Right lobe of liver (tissue), 6 donors: ENCODE data around the gene WWC1. TPM values are rescaled to one million over a fixed set of nuclear protein-coding genes. Genes with fewer than 3 reads are reported as not detected.

ENCODE experiments used
- ATAC-seq, 4 donors: fragments of 200-7000 bp; cut with Tn5 transposase; one replicate each; pipeline ENCODE4 v1.9.1; 2020; ENCODE audit warnings: mild to moderate bottlenecking in 4 of 4, moderate library complexity in 4 of 4
- DNase-seq, 3 donors: peaks; one replicate each; pipeline ENCODE4 v3.0.0-alpha.2; 2020
- H3K27ac ChIP-seq, 3 donors: fragments of 200-600 bp; one replicate each; pipeline ENCODE4 v1.8.0; 2022
- H3K27me3 ChIP-seq, 2 donors: fragments of 200-600 bp; one replicate each; pipeline ENCODE4 v1.8.0; 2022
- H3K36me3 ChIP-seq, 4 donors: fragments of 200-600 bp; sonication (generic) in 1 of 4; one replicate each; pipeline versions ENCODE4 v1.5.1 to v1.8.0; 2017 to 2022; ENCODE audit warnings: control low read depth in 1 of 4
- H3K4me1 ChIP-seq, 4 donors: fragments of 200-600 bp; sonication (generic) in 1 of 4; one replicate each; pipeline versions ENCODE4 v1.5.1 to v1.8.0; 2017 to 2022; ENCODE audit warnings: control low read depth in 1 of 4
- H3K4me3 ChIP-seq, 3 donors: fragments of 200-600 bp; one replicate each; pipeline ENCODE4 v1.8.0; 2022
- H3K9me3 ChIP-seq, 4 donors: fragments of 200-600 bp; sonication (generic) in 1 of 4; one replicate each; pipeline versions ENCODE4 v1.5.1 to v1.8.0; 2017 to 2022; ENCODE audit warnings: control low read depth in 1 of 4
- POLR2A ChIP-seq: fragments of 450-650 bp; IDR thresholded peaks from one replicate; pipeline ENCODE4 v1.6.1; 2017; ENCODE audit warnings: antibody characterized with exemption, mild to moderate bottlenecking
- WGBS: methylation state at CpG from one replicate; pipeline ENCODE4 v1.1.6; 2018; ENCODE audit warnings: low coverage, low lambda C conversion rate; ENCODE audit not compliant: insufficient coverage; ENCODE audit errors: missing lambda C conversion rate; 5-methylcytosine and 5-hydroxymethylcytosine counted together
- intact Hi-C, 2 donors: fragments of 100-400 bp; cut with DNase I; formaldehyde crosslinking; loops; one replicate each; pipeline versions ENCODE4 v1.11.2 to v1.14.1; 2022
- total RNA-seq, 6 experiments: library from RNA; depleted of rRNA in 2 of 6; stranded (reverse); fragments of >200 nt in 2 of 6; fragmentation: NEBNext Ultra II Directional in 3 of 6; extraction: Animal tissue kit (Norgen Biotek cat#: 25700) in 3 of 6; gene quantifications; one replicate each; pipeline versions ENCODE4 v1.1.0 to v1.2.4, GENCODE V29; 2016 to 2023
- TF ChIP-seq, protein P1 (sequence below), 4 donors: fragments of 200-600 bp in 3 of 4; fragments of 450-650 bp in 1 of 4; IDR thresholded peaks; one replicate each; pipeline versions ENCODE4 v1.5.1 to v1.8.0; 2016 to 2022; ENCODE audit warnings: antibody characterized with exemption in 4 of 4, mild to moderate bottlenecking in 2 of 4
- donor health status: DM: no; HTN: yes; CAD: no.
- donor health status: DM: no; HTN: no; CAD: no.
- donor health status: DM: no; HTN: no; CAD: no.
- donor health status: DM: no; HTN: yes; CAD: no.
- donor health status: DM: no; HTN: yes; CAD: no.

The WWC1 gene
- total RNA-seq, 6 experiments from 2014 or later, result 9.6 to 74.4 (median 23.5) TPM

DNA sequence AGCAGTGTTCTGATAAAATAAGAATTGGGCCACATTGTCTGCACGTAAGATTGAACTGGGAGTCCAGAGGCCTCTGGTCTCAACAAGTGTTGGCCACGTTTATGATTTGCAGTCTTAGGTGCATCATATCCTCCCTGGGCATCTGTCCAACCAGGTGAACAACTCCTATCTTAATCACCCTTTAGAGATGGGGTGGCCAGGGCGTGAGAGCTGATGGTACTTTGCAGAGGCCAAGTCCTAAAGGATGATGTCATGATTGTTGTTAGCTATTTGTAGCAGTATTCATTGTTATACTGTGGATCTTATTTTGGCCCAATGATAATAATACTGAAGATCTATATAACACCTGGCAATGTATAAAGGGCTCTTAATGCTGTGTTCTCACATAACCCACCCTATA lies 121.6 kb downstream of the WWC1 start:
- WGBS, result 64% methylated on average over 2 of the region's 3 CpGs
- Histone ChIP-seq H3K27me3 (no peaks in the 10 kb centered on the region), H3K4me3 (no peak overlapping the region), H3K4me1 (no peaks in the 10 kb centered on the region), H3K27ac (no peak overlapping the region), H3K36me3 (peaks cover 0 to 14% (median 1%) of the 10 kb centered on the region in 4 donors), H3K9me3 (no peaks in the 10 kb centered on the region)
- no peak for DNase-seq
- ATAC-seq, result peak in 1 of 4 donors; percentile 14
- intact Hi-C loops, result no loop called here
- TF ChIP-seq, protein P1, sequence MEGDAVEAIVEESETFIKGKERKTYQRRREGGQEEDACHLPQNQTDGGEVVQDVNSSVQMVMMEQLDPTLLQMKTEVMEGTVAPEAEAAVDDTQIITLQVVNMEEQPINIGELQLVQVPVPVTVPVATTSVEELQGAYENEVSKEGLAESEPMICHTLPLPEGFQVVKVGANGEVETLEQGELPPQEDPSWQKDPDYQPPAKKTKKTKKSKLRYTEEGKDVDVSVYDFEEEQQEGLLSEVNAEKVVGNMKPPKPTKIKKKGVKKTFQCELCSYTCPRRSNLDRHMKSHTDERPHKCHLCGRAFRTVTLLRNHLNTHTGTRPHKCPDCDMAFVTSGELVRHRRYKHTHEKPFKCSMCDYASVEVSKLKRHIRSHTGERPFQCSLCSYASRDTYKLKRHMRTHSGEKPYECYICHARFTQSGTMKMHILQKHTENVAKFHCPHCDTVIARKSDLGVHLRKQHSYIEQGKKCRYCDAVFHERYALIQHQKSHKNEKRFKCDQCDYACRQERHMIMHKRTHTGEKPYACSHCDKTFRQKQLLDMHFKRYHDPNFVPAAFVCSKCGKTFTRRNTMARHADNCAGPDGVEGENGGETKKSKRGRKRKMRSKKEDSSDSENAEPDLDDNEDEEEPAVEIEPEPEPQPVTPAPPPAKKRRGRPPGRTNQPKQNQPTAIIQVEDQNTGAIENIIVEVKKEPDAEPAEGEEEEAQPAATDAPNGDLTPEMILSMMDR (IDR thresholded peaks at IDR 0.05), result no peak
- TF ChIP-seq POLR2A, result no peak

DNA sequence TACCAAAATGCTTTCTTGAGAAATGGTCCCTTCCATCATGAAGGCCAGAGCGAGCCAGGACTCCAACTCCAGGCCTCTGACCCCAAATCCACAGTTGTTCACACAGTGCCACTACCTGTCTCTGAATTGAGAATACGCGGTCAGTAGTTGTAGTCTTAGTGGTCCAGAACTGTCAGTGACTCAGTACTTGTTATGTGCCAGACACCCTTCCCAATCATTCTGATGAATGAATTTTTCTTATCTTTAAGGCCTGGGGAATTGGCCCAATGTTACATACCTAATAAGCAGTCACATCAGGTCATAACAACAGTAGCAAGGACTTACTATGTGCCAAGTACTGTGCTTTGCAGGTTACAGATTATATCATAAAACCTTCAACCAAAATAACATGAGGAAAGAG lies 122.2 kb downstream of the WWC1 start:
- no peaks in the 10 kb centered on the region for H3K27me3 ChIP-seq
- no peak overlapping the region for H3K27ac ChIP-seq
- no peaks in the 10 kb centered on the region for H3K9me3 ChIP-seq
- no peaks in the 10 kb centered on the region for H3K4me1 ChIP-seq
- DNase-seq (no peak), ATAC-seq (no peak)
- TF ChIP-seq, protein P1 (IDR thresholded peaks at IDR 0.05), result no peak
- TF ChIP-seq POLR2A, result no peak
- 83% methylated on average over 1 of the region's 3 CpGs for WGBS
- H3K36me3 ChIP-seq, result peaks cover 0 to 10% (median 1%) of the 10 kb centered on the region in 4 donors
- intact Hi-C loops, result no loop called here
- no peak overlapping the region for H3K4me3 ChIP-seq

DNA sequence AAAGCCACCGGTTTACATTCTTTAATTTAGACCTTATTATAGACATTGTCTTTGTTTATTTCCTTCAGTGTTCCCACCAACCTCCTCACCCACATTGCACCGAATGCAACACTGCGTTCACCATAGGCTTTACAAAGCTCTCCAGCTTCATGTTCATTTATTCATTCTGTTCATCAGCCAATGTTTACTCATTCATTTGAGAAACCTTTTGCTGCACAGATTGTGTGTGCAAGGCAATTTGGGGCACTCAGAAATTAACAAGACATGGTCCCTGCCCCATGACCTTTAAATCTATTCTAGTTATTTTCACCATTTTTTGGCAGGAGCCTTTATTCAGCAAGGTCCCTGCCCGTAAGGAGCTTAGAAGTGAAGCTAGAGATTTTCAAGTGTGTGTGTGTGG lies 124.0 kb downstream of the WWC1 start:
- Histone ChIP-seq H3K27me3 (no peaks in the 10 kb centered on the region), H3K4me1 (no peaks in the 10 kb centered on the region), H3K9me3 (no peaks in the 10 kb centered on the region), H3K36me3 (peaks cover 0 to 2% (median 0%) of the 10 kb centered on the region in 4 donors), H3K27ac (no peak overlapping the region), H3K4me3 (no peak overlapping the region)
- DNase-seq, result no peak
- ATAC-seq, result no peak
- intact Hi-C loops, result no loop called here
- 84% methylated on average over 4 of the region's 4 CpGs for WGBS
- TF ChIP-seq, protein P1 (IDR thresholded peaks at IDR 0.05), result no peak
- no peak for TF ChIP-seq POLR2A

DNA sequence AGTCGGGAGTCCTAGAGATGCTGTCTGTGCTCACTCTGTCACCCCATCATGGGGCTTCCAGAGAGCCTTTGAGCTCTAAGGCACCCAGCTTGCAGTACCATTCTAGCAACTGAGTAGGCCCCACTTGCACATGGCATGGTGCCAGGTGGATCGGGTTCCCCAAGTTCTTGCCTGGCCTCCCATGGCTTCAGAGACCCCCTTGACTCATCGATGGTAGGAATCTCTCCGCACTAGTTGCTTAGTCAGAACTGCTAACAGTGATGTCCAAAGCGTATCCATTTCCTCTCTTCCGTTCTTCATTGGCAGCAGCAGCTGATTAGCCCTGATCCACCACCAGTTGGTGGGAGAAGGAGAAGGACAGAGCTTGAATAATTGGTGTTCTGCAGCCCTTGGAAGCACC lies 124.5 kb downstream of the WWC1 start:
- no peak overlapping the region for H3K27ac ChIP-seq
- peaks cover 0 to 2% (median 0%) of the 10 kb centered on the region in 4 donors for H3K36me3 ChIP-seq
- no peak overlapping the region for H3K4me3 ChIP-seq
- no peak for ATAC-seq
- no peaks in the 10 kb centered on the region for H3K9me3 ChIP-seq
- no peaks in the 10 kb centered on the region for H3K27me3 ChIP-seq
- DNase-seq, result no peak
- intact Hi-C loops, result no loop called here
- WGBS, result 100% methylated on average over 1 of the region's 6 CpGs
- no peaks in the 10 kb centered on the region for H3K4me1 ChIP-seq
- no peak for TF ChIP-seq POLR2A
- TF ChIP-seq, protein P1 (IDR thresholded peaks at IDR 0.05), result no peak
